Calu3 (cell line): Measurements from ENCODE around the gene RANBP1. TPM values are rescaled to one million over a fixed set of nuclear protein-coding genes. Genes with fewer than 3 reads are reported as not detected.

ENCODE experiments used
- BruUV-seq: library from RNA; stranded (reverse); fragments of 400-500 nt; replicated peaks from 2 replicates; lab custom pipeline; 2021; lab: Mats Ljungman, UMichigan
- CTCF ChIA-PET: fragments of 300-600 bp; sonication (Branson Sonifier 250); formaldehyde crosslinking; loops from one replicate; lab custom pipeline; 2022; ENCODE audit warnings: antibody characterized with exemption; lab: Charles Lee
- DNase-seq: peaks from one replicate; pipeline ENCODE4 v3.0.0; 2022
- H3K27ac Mint-ChIP-seq: one replicate; pipeline ENCODE4 v1.8.0; 2022; ENCODE audit warnings: mixed read lengths; ENCODE audit not compliant: unreplicated experiment
- H3K27me3 Mint-ChIP-seq: one replicate; pipeline ENCODE4 v1.8.0; 2022; ENCODE audit warnings: mixed read lengths; ENCODE audit not compliant: unreplicated experiment
- H3K36me3 Mint-ChIP-seq: one replicate; pipeline ENCODE4 v1.8.0; 2022; ENCODE audit warnings: mild to moderate bottlenecking, moderate library complexity, mixed read lengths; ENCODE audit not compliant: insufficient read depth, unreplicated experiment
- H3K4me1 Mint-ChIP-seq: one replicate; pipeline ENCODE4 v1.8.0; 2022; ENCODE audit warnings: mild to moderate bottlenecking, low read depth, mixed read lengths; ENCODE audit not compliant: unreplicated experiment
- H3K4me3 Mint-ChIP-seq: one replicate; pipeline ENCODE4 v1.8.0; 2022; ENCODE audit warnings: mild to moderate bottlenecking, low read depth, moderate library complexity, mixed read lengths; ENCODE audit not compliant: unreplicated experiment
- H3K9me3 Mint-ChIP-seq: one replicate; pipeline ENCODE4 v1.8.0; 2022; ENCODE audit warnings: low read depth, mixed read lengths; ENCODE audit not compliant: unreplicated experiment
- CTCF ChIP-seq: fragments of 200-600 bp; IDR thresholded peaks from one replicate; pipeline ENCODE4 v1.8.0; 2022; ENCODE audit warnings: antibody characterized with exemption; ENCODE audit not compliant: unreplicated experiment
- intact Hi-C: fragments of 100-400 bp; cut with micrococcal nuclease; formaldehyde crosslinking; loops from one replicate; pipeline ENCODE4 v1.10.0; 2022; ENCODE audit not compliant: unreplicated experiment
- total RNA-seq: library from RNA; stranded (reverse); gene quantifications from 2 replicates; pipeline ENCODE4 v1.2.3, GENCODE V29; 2022

The RANBP1 gene
- total RNA-seq, 1 experiment from 2014 or later: 208 TPM

DNA sequence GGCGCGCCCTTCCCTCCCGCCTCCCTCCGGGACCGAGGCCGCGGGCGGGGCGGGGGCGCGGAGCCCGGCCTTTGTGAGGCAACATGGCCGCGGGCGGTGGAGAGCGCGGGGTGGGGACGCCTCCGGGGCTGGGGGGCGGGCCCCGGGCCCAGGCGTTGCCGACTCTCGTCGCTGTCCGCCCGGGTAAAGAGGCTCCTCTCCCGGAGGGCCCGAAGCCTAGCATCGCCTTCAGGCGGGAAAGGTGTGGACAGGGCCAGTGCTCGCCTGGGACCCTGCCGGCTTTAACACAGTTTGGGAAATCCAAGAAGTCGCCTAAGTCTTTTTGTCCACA lies 35.5 kb upstream of the RANBP1 start:
- no TSS peak for BruUV-seq
- Mint-ChIP-seq H3K9me3 (no peaks in the 10 kb centered on the region), H3K4me1 (peaks cover 36% of the 10 kb centered on the region), H3K27ac (peak overlapping the region; percentile 63), H3K4me3 (peak overlapping the region; percentile 92), H3K36me3 (peaks cover 49% of the 10 kb centered on the region), H3K27me3 (no peaks in the 10 kb centered on the region)
- intact Hi-C loops: no loop called here
- CTCF ChIA-PET: no interaction called here
- peak; percentile 81 for DNase-seq
- TF ChIP-seq CTCF: no peak

DNA sequence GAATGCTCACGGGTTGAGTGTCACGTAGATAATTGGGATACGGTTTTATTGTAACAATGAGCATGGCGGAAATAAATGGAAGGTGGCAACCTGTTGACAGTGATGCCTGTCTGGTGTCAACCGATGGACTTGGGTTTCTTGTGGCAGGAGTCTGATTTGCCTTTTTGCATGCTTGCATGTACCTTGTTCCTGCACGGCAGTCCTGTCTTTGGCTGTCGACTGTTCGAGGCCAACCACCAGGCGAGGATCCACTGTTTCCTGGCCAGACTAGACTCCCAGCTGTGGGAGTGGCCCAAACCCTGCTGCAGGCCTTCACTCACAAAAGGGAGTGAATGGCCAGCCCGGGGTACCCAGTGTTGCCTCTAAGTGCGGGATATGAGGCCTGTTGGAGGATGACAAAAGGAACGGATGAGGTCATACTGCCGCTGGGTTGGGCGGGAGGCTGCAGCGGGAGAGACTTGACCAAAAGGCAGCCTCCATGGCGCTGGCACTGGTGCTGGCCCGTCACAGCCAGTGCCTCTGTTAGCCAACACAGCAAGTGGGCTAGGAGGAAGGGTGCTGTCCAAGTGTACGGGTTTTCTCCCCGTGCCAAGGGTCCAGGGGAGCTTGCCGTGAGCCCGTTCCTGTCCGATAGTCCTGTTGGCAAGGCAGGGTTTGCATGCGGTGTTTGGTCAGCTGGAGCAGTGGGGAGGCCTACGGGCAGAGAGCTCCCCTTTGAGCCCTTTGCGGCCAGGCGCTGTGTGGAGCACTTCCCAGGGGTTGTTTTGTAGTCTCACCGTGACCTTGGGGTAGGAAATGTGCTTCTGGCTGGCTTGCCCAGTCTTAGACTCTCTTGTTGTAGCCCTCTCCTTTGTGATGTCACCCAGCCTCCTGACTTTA lies 34.9 kb upstream of the RANBP1 start:
- no peaks in the 10 kb centered on the region for H3K9me3 Mint-ChIP-seq
- peaks cover 53% of the 10 kb centered on the region for H3K36me3 Mint-ChIP-seq
- CTCF ChIA-PET: no interaction called here
- TSS peak; percentile 22 for BruUV-seq
- H3K27me3 Mint-ChIP-seq: no peaks in the 10 kb centered on the region
- peak; percentile 30 for DNase-seq
- peak overlapping the region; percentile 63 for H3K27ac Mint-ChIP-seq
- peaks cover 36% of the 10 kb centered on the region for H3K4me1 Mint-ChIP-seq
- peak overlapping the region; percentile 92 for H3K4me3 Mint-ChIP-seq
- TF ChIP-seq CTCF: no peak
- intact Hi-C loops: no loop called here

- no peak for TF ChIP-seq CTCF
- Mint-ChIP-seq H3K27me3 (no peaks in the 10 kb centered on the region), H3K4me3 (peak overlapping the region; percentile 92), H3K36me3 (peaks cover 74% of the 10 kb centered on the region), H3K4me1 (peaks cover 36% of the 10 kb centered on the region), H3K9me3 (no peaks in the 10 kb centered on the region), H3K27ac (peak overlapping the region; percentile 70)
- no TSS peak for BruUV-seq
- no peak for DNase-seq
- CTCF ChIA-PET: no interaction called here
- intact Hi-C loops: no loop called here
These were observed 32.6 kb upstream of the RANBP1 start for GRCh38 chr22:20083157-20083890.

DNA sequence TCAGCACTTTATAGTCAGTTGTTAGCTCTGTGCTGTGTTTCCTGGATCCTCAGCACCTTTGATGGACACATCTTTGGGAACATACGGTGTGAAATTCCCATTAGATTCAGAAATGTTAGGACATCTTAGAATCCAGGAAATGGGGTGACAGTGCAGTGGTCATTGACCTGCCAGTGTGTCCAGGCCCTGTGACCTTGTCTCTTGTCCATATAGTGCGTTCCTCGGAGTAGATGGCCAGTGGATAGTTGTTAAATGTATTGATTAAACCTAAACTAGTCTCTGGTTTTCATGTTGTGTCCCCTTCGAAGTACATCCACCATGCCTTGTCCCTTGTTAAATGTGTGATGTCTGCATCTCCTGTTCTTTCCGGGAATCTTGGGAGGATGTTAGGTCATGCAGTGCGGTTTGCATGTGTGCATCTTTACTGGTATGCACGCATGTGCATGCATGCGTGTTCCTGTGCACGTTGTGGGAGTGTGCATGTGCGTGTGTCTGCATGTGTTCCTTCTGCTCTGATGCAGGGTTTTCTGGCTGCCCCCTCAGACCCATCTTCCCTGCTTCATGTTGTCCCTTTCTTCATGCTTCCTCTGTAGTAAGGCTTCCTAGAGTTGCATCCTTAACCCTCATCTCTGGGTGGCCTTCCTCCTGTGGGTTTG lies 31.9 kb upstream of the RANBP1 start:
- Mint-ChIP-seq H3K4me1 (peaks cover 36% of the 10 kb centered on the region), H3K4me3 (peak overlapping the region; percentile 92), H3K27me3 (no peaks in the 10 kb centered on the region), H3K27ac (peak overlapping the region; percentile 70), H3K9me3 (no peaks in the 10 kb centered on the region), H3K36me3 (peaks cover 80% of the 10 kb centered on the region)
- intact Hi-C loops: no loop called here
- CTCF ChIA-PET: no interaction called here
- TF ChIP-seq CTCF: no peak
- DNase-seq: no peak
- BruUV-seq: no TSS peak
